Measurements from ENCODE around the gene THTPA. TPM values are rescaled to one million over a fixed set of nuclear protein-coding genes. Genes with fewer than 3 reads are reported as not detected.

The THTPA gene
- total and polyA plus RNA-seq, 2 of the 13 experiments (the other 11 are each of a cell fraction or from before 2014, with no cell fraction given) = 7.4 to 8.7 TPM

- TF ChIP-seq HINFP (CRISPR knock-in tag; IDR thresholded peaks at IDR 0.05; ENCODE audit: low read depth) (peak; percentile 97), SNAPC5 (CRISPR knock-in tag; IDR thresholded peaks at IDR 0.05; ENCODE audit: borderline replicate concordance) (peak; percentile 55; the same call in 1 of the 2 replicates), NONO (IDR thresholded peaks at IDR 0.05) (0 out of 2 replicates have a peak, but pooled peaks have one; percentile 33), NONO (CRISPR knock-in tag; conservative IDR thresholded peaks at IDR 0.05) (peak; percentile 97), ZHX2 (IDR thresholded peaks at IDR 0.05; ENCODE audit: low read depth) (peak; percentile 69; the same call in 1 of the 2 replicates), ZHX2 (CRISPR knock-in tag; IDR thresholded peaks at IDR 0.05; ENCODE audit: borderline replicate concordance) (no peak), E2F2 (CRISPR knock-in tag; IDR thresholded peaks at IDR 0.05; ENCODE audit: borderline replicate concordance) (peak; percentile 18; the same call in 1 of the 2 replicates), REXO4 (CRISPR knock-in tag; IDR thresholded peaks at IDR 0.05; ENCODE audit: borderline replicate concordance) (no peak), YEATS2 (CRISPR knock-in tag; IDR thresholded peaks at IDR 0.05; ENCODE audit: borderline replicate concordance) (peak; percentile 96), ZMAT3 (CRISPR knock-in tag; conservative IDR thresholded peaks at IDR 0.05) (peak; percentile 98), ZFY (CRISPR knock-in tag; IDR thresholded peaks at IDR 0.05) (peak; percentile 95), TGIF2 (CRISPR knock-in tag; IDR thresholded peaks at IDR 0.05) (peak; percentile 81), ZNF205 (CRISPR knock-in tag; IDR thresholded peaks at IDR 0.05) (peak; percentile 97), NFKB2 (CRISPR knock-in tag; IDR thresholded peaks at IDR 0.05; ENCODE audit: borderline replicate concordance) (peak; percentile 79; the same call in 1 of the 2 replicates), KLF9 (CRISPR knock-in tag; IDR thresholded peaks at IDR 0.05; ENCODE audit: low read depth) (peak; percentile 98), PPARG (CRISPR knock-in tag; conservative IDR thresholded peaks at IDR 0.05) (peak; percentile 75), HIVEP1 (CRISPR knock-in tag; IDR thresholded peaks at IDR 0.05) (peak; percentile 33; the same call in 1 of the 2 replicates), ZNF138 (CRISPR knock-in tag; IDR thresholded peaks at IDR 0.05; ENCODE audit: low read depth) (0 out of 2 replicates have a peak, but pooled peaks have one; percentile 80), ZNF737 (CRISPR knock-in tag; IDR thresholded peaks at IDR 0.05; ENCODE audit: borderline replicate concordance) (peak; percentile 90; the same call in 1 of the 2 replicates), JUN (CRISPR knock-in tag; IDR thresholded peaks at IDR 0.05) (0 out of 2 replicates have a peak, but pooled peaks have one; percentile 17)
These were observed 11.3 kb downstream of the THTPA start, which contains the start of gene AP1G2 (continued) for GRCh38 chr14:23567186-23568020.

Data from HepG2 (cell line).